Panc1 (cell line): ENCODE measurements around the gene TXK. TPM values are rescaled to one million over a fixed set of nuclear protein-coding genes. Genes with fewer than 3 reads are reported as not detected.

ENCODE experiments used
- ATAC-seq: fragments of 200-7000 bp; cut with Tn5 transposase; 2 replicates; pipeline ENCODE4 v1.9.1; 2020; ENCODE audit warnings: mild to moderate bottlenecking, moderate library complexity
- BruUV-seq: library from RNA; stranded (reverse); fragments of 400-500 nt; replicated peaks from 2 replicates; lab custom pipeline; 2021; lab: Mats Ljungman, UMichigan
- CTCF ChIA-PET: fragments of 300-600 bp; sonication (Branson Sonifier 250); formaldehyde crosslinking; loops from one replicate; lab custom pipeline; 2022; ENCODE audit warnings: antibody characterized with exemption; lab: Charles Lee
- POLR2A ChIA-PET: fragments of 300-600 bp; sonication (Branson Sonifier 250); formaldehyde crosslinking; loops from one replicate; lab custom pipeline; 2022; ENCODE audit warnings: antibody characterized with exemption; lab: Charles Lee
- DNase-seq: peaks from one replicate; pipeline ENCODE4 v3.0.0-alpha.2; 2010; ENCODE audit warnings: low read depth, low spot score
- H3K27ac ChIP-seq: 2 replicates; pipeline ENCODE4 v1.5.1; 2011; ENCODE audit warnings: mild to moderate bottlenecking, low read length, inconsistent platforms
- H3K27me3 ChIP-seq: fragments of 200-500 bp; sonication (Bioruptor generic); 2 replicates; pipeline ENCODE4 v1.6.0; 2014; ENCODE audit warnings: low read length, inconsistent platforms; ENCODE audit not compliant: control insufficient read depth, insufficient read depth
- H3K36me3 ChIP-seq: fragments of 200-500 bp; sonication (Bioruptor generic); 2 replicates; pipeline ENCODE4 v1.5.1; 2014; ENCODE audit warnings: inconsistent platforms, mild to moderate bottlenecking, low read length, moderate library complexity; ENCODE audit not compliant: control insufficient read depth, insufficient read depth
- H3K4me1 ChIP-seq: 2 replicates; pipeline ENCODE4 v1.5.1; 2011; ENCODE audit warnings: inconsistent platforms, mild to moderate bottlenecking, low read length, moderate library complexity; ENCODE audit not compliant: control insufficient read depth, insufficient read depth
- H3K4me3 ChIP-seq, 2 experiments: 2 replicates each; pipeline ENCODE4 v1.5.1; 2011 to 2012; ENCODE audit warnings: low read depth in 2 of 2, low read length in 2 of 2, mild to moderate bottlenecking in 2 of 2, inconsistent platforms in 1 of 2, moderate library complexity in 1 of 2
- H3K9me3 ChIP-seq: fragments of 200-500 bp; sonication (Bioruptor generic); 2 replicates; pipeline ENCODE4 v1.5.1; 2014; ENCODE audit warnings: low read depth, mild to moderate bottlenecking, inconsistent platforms, low read length, moderate library complexity; ENCODE audit not compliant: control insufficient read depth, insufficient read depth
- CTCF ChIP-seq: fragments of 450-650 bp; IDR thresholded peaks from 2 replicates; pipeline ENCODE4 v1.5.1; 2017; ENCODE audit warnings: mild to moderate bottlenecking
- POLR2AphosphoS5 ChIP-seq: IDR thresholded peaks from 2 replicates; pipeline ENCODE4 v1.6.1; 2012; ENCODE audit warnings: mild to moderate bottlenecking, low read depth, low read length, moderate library complexity
- REST ChIP-seq, 2 experiments: IDR thresholded peaks; 2 replicates each; pipeline ENCODE4 v1.6.1; 2011 to 2012; ENCODE audit warnings: low read depth in 2 of 2, control low read depth in 1 of 2, low read length in 1 of 2, mild to moderate bottlenecking in 1 of 2, moderate library complexity in 1 of 2; ENCODE audit not compliant: insufficient read depth in 1 of 2
- SIN3A ChIP-seq: IDR thresholded peaks from 2 replicates; pipeline ENCODE4 v1.6.1; 2012; ENCODE audit warnings: low read depth, mild to moderate bottlenecking, low read length, moderate library complexity, borderline replicate concordance; ENCODE audit not compliant: insufficient read depth
- TCF7L2 ChIP-seq: IDR thresholded peaks from 2 replicates; pipeline ENCODE4 v1.6.1; 2011; ENCODE audit warnings: mild to moderate bottlenecking, low read depth, low read length, inconsistent platforms
- in situ Hi-C: cut with HindIII; loops from 2 replicates; pipeline ENCODE4 v1.10.0; 2016; ENCODE audit warnings: low sequenced_read_pairs, low pct_unique_long_range_greater_than_20kb
- intact Hi-C: fragments of 100-400 bp; cut with micrococcal nuclease; formaldehyde crosslinking; loops from one replicate; pipeline ENCODE4 v1.10.0; 2022; ENCODE audit not compliant: unreplicated experiment
- total RNA-seq: library from RNA; stranded (reverse); gene quantifications from one replicate; pipeline ENCODE4 v1.2.1, GENCODE V29; 2021; ENCODE audit not compliant: unreplicated experiment

The TXK gene
- total RNA-seq, 1 experiment from 2014 or later: 0.26 TPM

DNA sequence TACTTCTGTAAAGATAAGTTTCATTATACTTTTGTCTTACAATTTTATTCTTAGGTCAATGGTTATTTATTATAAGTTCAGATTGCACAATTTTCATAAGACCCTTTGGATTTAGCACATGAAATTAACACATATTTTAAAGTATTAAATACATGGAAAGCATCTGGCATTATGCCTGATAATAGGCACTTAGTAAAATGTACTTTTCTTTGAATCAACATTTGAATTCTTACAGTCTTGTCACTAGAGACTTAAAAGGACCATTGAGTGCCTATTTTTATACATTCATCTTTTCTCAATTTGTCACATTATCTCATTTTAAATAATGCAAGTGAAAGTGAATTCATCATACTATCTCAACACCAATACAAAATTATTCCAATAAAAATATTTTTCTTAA is 94.5 kb downstream of the TXK start:
- ChIA-PET POLR2A (no interaction called here), CTCF (no interaction called here)
- DNase-seq (no peak), ATAC-seq (no peak)
- no peak for TF ChIP-seq CTCF
- TF ChIP-seq REST (IDR thresholded peaks at IDR 0.05; ENCODE audit: insufficient read depth in 1 of 2, low read depth in 2 of 2, low read length in 1 of 2): no peak
- intact Hi-C loops: no loop called here
- Histone ChIP-seq H3K27me3 (no peaks in the 10 kb centered on the region), H3K4me1 (no peaks in the 10 kb centered on the region), H3K36me3 (no peaks in the 10 kb centered on the region), H3K9me3 (no peaks in the 10 kb centered on the region), H3K4me3 (no peak overlapping the region), H3K27ac (no peak overlapping the region)
- BruUV-seq: no TSS peak
- in situ Hi-C loops: no loop called here

DNA sequence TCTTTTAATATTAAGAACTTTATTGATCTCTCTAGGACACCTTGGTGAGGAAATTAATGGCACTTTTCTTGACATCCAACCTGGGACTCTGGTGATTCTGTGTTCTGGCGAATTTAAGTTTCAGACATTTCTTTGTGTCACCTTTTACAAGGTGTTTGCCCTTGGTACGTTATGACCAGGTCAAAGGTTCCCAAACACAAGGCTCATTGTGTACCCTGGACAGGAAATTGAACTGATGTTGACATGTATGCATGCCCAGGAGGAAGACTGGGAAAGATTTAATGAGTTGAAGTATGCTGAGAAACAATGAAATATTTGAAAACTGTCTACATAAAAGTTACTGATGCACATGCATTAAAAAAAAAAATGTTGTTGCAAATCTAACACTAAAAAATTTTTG is 95.4 kb downstream of the TXK start:
- Histone ChIP-seq H3K4me1 (no peaks in the 10 kb centered on the region), H3K27me3 (no peaks in the 10 kb centered on the region), H3K9me3 (no peaks in the 10 kb centered on the region), H3K4me3 (no peak overlapping the region), H3K36me3 (no peaks in the 10 kb centered on the region), H3K27ac (no peak overlapping the region)
- DNase-seq: no peak
- in situ Hi-C loops (no loop called here), intact Hi-C loops (no loop called here)
- ChIA-PET CTCF (no interaction called here), POLR2A (no interaction called here)
- TF ChIP-seq SIN3A (no peak), TCF7L2 (no peak), REST (IDR thresholded peaks at IDR 0.05; ENCODE audit: insufficient read depth in 1 of 2, low read depth in 2 of 2, low read length in 1 of 2) (no peak), POLR2AphosphoS5 (no peak), CTCF (no peak)
- no peak for ATAC-seq
- BruUV-seq: no TSS peak
